ENCODE measurements around the gene UBXN10.
A peak's percentile ranks its signal among the peaks of the same experiment; 100 is the strongest.

The UBXN10 gene

DNA sequence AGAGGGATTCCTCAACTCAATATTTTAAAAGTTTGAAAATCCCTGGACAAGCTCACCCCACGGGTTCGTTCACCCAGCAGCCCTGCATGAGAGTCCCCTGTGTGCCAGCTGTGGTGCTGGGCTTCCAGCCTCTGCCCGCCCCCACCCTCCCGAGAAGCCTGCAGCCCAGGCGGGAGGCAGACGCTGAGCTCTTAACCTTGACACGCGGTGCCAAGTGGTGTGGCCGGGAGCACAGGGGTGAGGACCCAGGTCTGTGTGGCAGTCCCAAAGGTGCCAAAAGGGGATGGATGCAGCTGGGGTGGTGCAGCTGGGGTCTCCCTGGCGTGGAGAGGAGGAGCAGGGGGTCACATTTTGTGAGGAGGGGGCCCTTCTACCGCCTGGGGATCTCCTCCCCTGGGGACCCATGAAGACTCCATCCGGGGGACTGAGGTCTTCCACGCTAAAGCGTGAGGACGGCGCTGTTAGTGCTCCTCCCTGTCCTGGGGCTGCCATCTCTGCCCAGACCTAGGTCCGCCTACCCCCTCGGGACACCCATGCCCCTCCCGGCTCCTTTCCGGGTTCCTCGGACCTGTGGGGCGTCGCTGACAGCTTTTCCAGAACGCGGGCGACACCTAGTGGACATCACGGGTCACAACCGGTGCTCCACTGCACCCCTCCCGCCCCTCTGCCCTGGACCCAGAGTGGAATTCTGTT is 33.8 kb upstream of the UBXN10 start:
- peak in 52 of 56 donors; percentile 11 to 84 (median 62) for DNase-seq

DNA sequence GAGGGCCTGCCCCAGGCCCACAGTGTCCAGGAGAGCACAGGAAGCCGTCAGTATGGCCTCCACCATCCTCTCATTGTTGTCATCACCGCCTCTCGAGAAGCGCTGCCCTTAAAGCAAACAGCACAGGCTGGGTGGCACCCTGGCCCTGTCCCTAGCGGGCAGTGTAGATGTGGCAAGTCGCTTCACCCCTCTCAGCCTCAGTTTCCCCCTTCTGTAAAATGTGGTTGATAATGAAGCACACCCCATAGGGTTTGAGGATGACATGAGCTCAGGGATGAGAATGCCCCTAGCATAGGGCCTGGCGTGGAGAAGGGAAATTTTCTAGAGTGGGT is 33.3 kb upstream of the UBXN10 start:
- DNase-seq = no peak

DNA sequence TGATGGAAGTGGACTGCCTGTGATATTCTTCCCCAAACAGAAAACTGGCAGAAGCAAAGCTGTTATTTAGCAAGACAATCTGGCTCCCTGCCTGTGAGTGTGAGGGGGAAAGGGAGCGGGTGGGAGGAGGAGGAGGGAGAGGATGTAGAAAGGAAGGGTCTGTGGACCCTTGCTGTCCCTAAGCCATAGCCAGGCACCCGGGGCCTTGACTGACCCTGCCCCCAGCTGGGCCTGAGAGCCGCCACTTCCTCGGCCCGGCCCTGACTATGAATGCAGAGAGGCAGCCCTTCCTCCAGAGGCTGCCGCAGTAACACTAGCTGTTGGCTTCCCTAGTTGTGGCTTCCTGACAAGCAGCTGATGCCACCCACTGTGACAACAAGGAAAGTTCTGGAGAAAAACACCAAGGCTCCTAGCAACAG is 32.9 kb upstream of the UBXN10 start:
- DNase-seq = peak in 49 of 56 donors; percentile 14 to 82 (median 53)

DNA sequence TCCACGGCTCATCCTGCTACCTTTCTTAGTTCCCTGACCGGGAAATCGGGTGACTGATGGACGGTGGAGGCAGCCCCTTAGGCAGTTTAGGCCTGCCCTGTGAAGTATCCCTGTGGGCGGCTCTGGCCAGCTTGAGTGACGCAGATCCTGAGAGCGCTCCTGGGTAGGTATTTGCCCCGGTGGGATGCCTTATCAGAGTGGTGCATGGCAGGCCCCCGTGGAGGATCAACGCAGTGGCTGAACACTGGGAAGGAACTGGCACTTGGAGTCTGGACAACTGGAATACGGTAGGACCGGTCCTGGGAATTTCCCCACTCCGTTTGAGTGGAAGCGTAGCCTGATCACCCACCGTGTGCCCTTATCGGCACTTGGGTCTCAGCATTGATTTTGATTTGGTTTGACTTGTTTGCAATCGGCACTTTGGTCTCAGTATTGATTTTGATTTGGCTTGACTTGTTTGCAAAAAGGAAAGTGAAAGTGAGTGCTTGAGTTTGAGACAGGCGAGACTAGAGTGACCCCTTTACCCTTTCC is 31.5 kb upstream of the UBXN10 start:
- no peak for DNase-seq

DNA sequence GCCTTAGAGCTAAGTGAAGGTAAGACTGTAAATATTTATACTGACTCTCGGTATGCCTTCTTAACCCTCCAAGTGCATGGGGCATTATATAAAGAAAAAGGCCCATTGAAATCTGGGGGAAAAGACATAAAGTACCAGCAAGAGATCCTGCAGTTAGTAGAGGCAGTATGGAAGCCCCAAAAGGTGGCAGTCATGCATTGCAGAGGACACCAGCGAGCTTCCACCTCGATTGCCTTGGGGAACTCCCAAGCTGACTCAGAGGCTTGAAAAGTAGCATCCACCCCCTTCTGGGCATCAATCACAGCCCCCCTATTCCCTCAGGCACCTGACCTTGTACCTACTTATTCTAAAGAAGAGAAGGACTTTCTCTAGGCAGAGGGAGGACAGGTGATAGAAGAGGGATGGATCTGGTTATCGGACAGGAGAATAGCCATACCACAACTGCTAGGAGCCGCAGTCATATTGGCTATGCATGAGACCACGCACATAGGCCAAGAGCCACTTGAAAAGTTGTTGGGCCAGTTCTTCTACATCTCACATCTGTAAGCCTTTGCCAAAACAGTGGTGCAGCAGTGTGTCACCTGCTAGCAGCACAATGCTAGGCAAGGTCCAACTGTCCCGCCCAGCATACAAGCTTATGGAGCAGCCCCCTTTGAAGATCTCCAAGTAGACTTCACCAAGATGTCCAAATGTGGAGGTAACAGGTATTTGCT is 27.4 kb upstream of the UBXN10 start:
- DNase-seq = no peak

DNA sequence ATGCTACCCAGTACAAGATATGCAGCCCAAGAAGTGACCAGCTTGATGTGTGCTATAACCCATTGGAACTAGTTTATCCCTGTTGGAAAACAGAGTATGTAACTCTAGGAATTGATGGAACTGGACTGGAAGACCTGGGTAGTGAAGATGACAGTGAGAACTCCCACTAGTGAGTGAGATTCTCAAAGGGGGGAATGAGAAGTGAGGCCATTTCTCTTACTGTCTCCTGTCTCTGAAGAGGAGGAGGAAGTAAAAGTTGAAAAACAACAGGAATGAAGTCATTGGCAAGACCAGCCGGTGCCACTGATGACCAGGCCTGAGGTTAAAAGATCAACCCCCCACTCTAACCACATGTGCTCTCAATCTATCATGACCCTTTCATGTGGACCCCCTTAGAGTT is 25.9 kb upstream of the UBXN10 start:
- DNase-seq = no peak

DNA sequence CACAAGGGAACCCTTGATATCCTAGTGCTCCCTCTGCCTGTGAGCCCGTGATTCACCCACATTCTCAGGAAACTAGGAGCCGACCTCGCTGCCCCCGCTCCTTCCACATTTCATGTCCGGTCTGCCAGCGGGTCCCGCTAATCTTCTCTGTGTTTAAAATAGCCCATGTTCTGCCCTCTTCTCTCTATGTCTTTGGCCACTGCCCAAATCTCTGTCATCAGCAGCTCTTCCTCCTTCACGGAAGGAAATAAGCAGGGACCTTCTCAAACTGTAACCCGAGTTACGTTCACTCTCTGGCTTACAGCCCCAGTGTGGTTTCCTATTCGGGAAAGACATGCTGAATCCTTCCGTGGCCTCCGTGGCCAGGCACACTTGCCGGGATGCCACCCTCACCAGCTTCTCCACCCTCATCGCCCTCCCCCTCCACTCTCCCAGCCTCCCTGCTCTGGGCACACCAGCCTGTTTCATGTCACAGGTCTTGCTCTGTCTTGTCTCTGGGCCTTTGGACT is 21.1 kb upstream of the UBXN10 start:
- DNase-seq = peak in 15 of 56 donors; percentile 14 to 65 (median 37)

DNA sequence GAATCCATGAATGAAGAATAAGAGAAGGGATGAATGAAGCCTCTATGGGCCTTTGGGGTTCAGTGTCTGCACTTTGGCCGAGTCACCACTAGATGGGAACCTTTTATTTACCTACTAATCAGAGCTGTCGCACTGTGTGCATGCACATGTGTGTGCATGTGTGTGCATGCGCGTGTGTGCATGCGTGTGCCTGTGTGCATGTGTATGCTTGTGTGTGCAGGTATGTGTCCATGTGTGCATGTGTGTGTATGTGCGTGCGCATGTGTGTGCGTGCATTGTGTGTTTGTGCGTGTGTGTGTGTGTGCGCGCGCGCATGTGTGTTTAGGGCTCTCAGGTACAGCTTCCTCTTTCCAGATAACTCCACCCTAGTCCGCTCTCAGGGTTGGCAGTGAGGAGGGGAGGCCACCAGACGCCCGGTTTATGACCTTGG is 20.4 kb upstream of the UBXN10 start:
- no peak for DNase-seq

DNA sequence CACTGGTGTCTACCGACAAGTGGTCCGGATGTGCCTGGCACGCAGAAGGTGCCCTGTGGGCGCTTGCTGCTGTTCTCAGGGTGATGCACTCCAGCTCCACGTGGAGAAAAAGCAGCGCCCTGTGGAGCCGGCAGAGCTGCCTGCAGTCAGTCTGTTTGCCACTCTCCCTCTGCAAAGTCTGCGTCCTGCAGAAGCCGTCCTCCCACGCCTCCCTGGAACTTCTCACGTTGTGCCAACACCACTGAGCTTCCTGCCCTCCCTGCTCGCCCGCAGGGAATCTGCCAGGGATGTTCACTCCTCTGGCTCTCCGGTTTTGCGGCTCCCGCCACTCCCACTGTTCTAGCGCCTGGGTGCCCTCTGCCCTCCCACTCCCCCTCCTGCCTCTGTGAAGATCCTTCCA is 19.8 kb upstream of the UBXN10 start:
- peak in 20 of 56 donors; percentile 16 to 68 (median 38) for DNase-seq

DNA sequence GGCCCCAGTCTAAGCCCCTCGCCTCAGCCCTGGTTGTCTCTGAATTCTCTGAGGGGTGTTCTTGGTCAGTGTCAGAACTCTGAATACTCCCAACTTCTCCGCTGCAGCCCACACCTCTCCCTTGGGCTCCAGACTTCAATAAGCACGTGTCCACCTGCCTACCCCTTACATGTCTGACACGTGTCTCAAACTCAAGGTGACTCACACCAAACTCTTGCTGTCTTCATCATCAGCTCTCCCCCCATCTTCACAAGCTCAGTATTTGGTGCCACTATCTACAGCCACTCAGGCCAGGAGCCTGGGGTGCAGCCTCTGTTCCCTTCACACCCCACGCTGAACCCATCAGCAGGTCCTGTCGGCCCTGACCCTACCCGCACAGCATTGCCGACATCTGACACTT is 18.8 kb upstream of the UBXN10 start:
- DNase-seq = peak in 1 of 56 donors; percentile 5

DNA sequence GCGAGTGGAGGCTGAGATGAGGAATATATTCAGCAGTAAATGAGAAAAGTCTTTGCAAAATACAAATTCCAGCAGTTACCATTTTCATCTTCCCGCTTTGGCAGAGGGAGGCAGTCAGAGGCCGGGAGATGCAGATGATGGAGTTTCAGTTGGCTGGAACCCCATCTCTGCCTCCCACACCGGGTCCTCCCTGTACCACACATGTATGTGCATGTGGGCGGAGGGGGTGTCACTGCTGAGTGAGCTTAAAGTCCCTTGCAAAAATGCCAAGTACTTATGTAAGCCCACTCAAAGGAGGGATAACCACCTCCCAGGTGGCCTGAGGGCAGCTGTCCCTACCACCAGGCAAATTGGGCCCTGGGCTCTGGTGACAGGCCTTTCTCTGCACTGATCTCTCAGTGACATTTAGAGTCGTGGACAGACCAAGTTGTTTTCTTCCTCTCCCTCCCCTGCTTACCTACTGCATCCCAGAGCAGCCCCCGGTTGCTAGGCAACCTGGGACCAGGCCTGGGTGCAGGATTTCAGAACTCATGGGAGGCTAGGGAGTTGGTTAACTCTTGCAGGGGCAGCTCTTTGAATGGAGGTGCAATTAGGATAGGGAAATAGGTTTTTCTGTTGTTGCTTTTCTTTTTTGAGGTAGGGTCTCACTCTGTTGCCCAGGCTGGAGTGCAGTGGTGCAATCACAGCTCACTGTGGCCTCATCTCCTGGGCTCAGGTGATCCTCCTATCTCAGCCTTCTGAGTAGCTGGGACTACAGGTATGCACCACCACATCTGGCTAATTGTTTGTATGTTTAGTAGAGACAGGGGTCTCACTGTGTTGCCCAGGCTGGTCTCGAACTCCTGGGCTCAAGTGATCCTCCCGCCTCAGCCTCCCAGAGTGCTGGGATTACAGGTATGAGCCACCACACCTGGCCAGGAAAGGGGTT is 17.1 kb upstream of the UBXN10 start:
- DNase-seq = peak in 9 of 56 donors; percentile 16 to 68 (median 33)

DNA sequence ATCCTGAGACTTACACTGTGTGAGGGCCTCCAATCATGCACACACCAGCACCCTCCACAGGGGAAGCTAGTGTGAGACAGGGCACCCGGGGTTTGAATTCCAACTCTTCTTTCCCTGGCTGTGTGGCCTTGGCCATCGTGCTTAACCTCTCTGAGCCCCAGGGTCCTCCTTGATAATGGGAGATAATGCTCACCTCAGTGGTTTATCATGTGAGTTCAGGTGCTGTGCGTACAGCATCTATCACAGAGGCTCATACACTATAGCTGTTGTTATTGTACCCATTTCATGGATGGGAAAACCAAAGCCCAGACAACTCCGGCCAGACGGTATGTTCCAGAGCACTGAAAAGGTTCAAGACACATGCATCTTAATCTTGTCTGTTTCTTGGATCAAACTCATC is 16.0 kb upstream of the UBXN10 start:
- no peak for DNase-seq

DNA sequence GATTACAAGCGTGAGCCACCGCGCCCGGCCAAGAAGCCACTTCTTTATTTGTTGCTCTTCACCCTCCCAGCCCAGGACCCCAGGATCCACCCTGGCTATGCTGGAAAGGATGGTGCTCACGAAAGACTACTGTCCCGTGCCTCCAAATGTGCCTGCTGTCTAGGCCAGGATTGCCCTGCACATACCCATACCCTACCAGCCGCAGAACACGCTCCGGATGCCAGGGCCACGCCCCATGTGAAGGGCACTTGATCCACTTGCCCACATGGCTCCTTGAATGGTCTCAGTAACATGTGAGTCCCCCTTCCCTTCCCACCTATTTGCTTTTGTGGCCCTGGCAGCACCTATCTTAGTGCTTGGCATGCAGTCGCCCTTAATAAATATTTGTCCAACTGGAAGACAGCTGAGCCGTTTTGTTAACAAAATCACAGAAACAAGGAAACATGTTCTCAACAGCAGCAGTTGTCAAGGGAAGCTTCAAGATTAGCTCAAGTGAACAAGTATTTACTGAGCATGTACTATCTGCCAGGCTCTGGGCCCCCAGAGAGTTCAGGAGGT is 13.8 kb upstream of the UBXN10 start:
- no peak for DNase-seq

DNA sequence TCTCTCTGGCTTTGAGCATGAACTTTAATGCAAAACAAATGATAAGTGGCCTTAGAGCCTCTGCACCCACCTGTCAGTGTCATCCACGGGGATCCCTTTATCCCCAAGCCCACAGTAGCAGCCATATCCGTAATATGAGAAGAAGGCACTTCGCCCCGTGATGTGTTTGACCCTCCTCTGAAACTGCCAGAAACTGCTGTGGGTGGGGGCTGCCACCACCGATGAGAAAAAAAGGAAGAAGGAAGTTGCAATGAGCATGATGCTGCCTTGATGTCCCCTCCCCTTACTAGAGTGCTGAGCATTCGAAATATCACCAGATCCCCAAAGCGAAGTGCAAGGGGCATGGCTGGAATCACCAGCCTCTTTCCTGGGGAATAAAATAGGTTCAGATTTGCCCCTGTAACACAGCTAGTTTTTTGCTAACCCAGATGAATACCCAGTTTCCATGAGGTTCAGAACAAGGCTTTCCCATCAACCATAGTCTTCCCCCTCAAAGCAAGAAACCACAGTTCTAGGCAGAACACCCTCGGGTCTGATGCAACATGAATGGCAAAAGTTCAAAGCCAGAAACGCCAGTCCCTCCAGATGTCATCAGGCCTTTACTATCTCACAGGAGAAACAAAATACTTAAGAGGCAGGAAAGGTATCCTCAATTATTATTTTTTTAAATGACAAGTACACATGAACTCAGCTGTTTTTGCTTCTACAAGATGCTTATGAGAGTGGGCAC is 10.8 kb upstream of the UBXN10 start:
- peak in 2 of 56 donors; percentile 22 for DNase-seq

DNA sequence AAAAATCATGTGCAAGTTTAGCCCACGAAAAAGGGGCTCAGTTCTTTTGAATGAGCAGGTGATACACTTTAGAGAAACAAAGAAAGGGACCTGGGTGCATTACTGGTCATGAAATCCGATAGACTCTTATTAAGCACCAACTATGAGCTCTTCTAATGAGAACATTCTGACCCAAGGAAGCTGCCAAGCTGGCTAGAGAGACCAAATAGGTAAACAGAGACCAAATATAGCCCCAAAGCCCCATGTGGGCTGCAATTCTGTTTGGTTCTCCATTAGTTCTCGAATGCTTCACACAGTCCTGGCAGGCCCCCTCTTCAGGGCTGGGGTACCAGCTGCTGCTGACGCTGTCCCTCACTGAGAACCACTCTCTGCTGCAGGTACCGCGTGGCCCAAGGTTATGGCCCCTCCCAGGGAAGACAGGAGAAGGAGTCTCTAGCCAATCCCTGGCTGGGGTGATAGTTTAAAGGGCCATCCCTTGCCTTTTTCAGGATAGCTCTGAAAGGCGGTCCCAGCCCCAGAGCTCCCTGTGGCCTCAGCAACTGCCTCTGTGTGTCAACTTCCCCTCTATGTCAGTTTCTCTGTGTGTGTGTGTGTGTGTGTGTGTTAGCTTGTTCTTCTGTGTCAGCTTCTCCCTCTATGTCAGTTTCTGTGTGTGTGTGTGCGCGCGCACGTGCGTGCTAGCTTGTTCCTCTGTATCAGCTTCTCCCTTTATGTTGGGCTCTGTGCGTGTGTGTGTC is 7.1 kb upstream of the UBXN10 start:
- DNase-seq = peak in 3 of 56 donors; percentile 10 to 37 (median 18)

DNA sequence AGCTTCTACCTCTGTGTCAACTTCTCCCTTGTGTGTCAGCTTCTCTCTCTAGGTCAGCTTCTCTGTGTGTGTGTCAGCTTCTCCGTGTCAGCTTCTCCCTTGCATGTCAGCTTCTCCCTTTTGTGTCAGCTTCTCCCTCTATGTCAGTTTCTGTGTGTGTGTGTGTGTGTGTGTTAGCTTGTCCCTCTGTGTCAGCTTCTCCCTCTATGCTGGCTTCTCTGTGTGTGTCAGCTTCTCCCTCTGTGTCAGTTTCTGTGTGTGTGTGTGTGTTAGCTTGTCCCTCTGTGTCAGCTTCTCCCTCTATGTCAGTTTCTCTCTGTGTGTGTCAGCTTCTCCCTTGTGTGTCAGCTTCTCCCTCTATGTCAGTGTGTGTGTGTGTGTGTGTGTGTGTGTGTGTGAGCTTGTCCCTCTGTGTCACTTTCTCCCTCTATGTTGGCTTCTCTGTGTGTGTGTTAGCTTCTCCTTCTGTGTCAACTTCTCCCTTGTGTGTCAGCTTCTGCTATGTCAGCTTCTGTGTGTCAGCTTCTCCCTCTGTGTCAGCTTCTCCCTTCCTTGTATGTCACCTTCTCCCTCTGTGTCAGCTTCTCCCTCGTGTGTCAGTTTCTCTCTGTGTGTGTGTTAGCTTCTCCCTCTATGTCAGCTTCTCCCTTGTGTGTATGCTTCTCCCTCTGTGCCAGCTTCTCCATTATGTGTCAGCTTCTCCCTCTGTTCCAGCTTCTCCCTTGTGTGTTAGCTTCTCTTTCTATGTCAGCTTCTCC is 6.3 kb upstream of the UBXN10 start:
- DNase-seq = no peak

DNA sequence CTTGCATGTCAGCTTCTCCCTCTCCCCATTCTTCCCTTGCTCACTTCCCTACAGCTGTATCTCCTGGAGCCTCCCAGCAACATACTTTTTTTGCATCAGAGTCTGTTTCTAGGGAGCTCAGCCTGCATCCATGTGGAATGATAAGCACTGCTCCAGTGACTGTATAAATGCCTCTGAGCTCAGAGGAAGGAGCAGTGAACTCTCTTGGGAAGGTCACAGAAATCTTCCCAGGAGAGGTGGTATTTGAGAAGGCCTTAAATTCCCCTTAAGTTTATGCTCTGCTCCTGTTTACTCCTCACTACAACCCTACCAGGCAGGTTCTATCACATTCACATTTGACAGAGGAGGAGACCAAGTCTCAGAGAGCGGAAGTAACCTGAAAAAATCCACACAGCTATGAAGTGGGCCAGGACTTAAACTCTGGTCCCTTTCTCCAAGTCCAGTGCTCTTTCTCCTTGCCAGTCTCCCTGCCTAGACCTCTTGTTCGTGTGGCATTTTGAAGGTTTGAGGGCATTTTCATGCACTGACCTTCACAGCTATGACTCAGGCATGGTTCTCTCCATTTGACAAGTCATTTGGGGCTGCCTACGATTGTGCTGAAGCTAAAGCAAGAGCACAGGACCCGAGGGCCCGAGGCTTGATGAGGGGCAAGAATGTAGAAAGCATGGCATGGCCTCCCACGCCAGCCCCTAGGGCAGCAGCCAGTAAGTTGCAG is 5.6 kb upstream of the UBXN10 start:
- DNase-seq = no peak

DNA sequence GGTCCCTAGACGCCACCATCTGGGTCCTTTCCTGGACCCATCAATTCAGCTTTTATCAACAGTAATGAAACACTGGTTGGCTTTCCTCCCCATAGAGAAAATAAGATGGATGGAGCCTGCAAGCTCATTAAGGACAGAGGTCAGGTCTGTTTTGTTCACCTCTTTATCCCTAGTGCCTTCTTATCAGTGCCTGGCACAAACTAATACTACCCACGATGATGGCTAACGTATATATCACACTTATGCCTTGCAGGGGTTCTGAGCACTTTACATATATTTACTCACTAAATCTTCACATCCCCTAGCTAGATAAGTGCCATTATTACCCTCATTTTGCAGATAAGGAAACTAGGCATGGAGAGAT is 5.1 kb upstream of the UBXN10 start:
- no peak for DNase-seq

Data from amygdala (tissue), 56 donors.